Activated naive CD4-positive, alpha-beta T cell treated with anti-CD3 and anti-CD28 coated beads for 36 hours (primary cell): Measurements from ENCODE around the gene CDC42BPA. TPM values are rescaled to one million over a fixed set of nuclear protein-coding genes. Genes with fewer than 3 reads are reported as not detected.
A peak's percentile ranks its signal among the peaks of the same experiment; 100 is the strongest.

ENCODE experiments used
- CTCF ChIA-PET: fragments of 350-600 bp; sonication (Branson Sonifier 250); formaldehyde crosslinking; loops from one replicate; lab custom pipeline; 2021; ENCODE audit warnings: antibody characterized with exemption; lab: Charles Lee
- DNase-seq: peaks from one replicate; pipeline ENCODE4 v3.0.0-alpha.2; 2020
- H3K27ac Mint-ChIP-seq: one replicate; pipeline ENCODE4 v1.8.0; 2021; ENCODE audit warnings: mild to moderate bottlenecking, mixed read lengths
- H3K27me3 Mint-ChIP-seq: one replicate; pipeline ENCODE4 v1.8.0; 2021; ENCODE audit warnings: low read depth, mixed read lengths
- H3K36me3 Mint-ChIP-seq: one replicate; pipeline ENCODE4 v1.8.0; 2021; ENCODE audit warnings: low read depth, mixed read lengths
- H3K4me1 Mint-ChIP-seq: one replicate; pipeline ENCODE4 v1.8.0; 2021; ENCODE audit warnings: low read depth, mixed read lengths
- H3K4me3 Mint-ChIP-seq: one replicate; pipeline ENCODE4 v1.8.0; 2021; ENCODE audit warnings: mild to moderate bottlenecking, moderate library complexity, mixed read lengths
- H3K9me3 Mint-ChIP-seq: one replicate; pipeline ENCODE4 v1.8.0; 2021; ENCODE audit warnings: mixed read lengths
- intact Hi-C: fragments of 100-400 bp; cut with micrococcal nuclease; formaldehyde crosslinking; loops from one replicate; pipeline ENCODE4 v1.15.1; 2023
- total RNA-seq, 2 experiments: library from RNA; stranded (reverse); gene quantifications; one replicate each; pipeline ENCODE4 v1.2.3, GENCODE V29; 2021

The CDC42BPA gene, protein sequence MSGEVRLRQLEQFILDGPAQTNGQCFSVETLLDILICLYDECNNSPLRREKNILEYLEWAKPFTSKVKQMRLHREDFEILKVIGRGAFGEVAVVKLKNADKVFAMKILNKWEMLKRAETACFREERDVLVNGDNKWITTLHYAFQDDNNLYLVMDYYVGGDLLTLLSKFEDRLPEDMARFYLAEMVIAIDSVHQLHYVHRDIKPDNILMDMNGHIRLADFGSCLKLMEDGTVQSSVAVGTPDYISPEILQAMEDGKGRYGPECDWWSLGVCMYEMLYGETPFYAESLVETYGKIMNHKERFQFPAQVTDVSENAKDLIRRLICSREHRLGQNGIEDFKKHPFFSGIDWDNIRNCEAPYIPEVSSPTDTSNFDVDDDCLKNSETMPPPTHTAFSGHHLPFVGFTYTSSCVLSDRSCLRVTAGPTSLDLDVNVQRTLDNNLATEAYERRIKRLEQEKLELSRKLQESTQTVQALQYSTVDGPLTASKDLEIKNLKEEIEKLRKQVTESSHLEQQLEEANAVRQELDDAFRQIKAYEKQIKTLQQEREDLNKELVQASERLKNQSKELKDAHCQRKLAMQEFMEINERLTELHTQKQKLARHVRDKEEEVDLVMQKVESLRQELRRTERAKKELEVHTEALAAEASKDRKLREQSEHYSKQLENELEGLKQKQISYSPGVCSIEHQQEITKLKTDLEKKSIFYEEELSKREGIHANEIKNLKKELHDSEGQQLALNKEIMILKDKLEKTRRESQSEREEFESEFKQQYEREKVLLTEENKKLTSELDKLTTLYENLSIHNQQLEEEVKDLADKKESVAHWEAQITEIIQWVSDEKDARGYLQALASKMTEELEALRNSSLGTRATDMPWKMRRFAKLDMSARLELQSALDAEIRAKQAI (N-terminal part only)
- 1 to 10 TPM; 5.0 to 5.8 TPM for total RNA-seq

DNA sequence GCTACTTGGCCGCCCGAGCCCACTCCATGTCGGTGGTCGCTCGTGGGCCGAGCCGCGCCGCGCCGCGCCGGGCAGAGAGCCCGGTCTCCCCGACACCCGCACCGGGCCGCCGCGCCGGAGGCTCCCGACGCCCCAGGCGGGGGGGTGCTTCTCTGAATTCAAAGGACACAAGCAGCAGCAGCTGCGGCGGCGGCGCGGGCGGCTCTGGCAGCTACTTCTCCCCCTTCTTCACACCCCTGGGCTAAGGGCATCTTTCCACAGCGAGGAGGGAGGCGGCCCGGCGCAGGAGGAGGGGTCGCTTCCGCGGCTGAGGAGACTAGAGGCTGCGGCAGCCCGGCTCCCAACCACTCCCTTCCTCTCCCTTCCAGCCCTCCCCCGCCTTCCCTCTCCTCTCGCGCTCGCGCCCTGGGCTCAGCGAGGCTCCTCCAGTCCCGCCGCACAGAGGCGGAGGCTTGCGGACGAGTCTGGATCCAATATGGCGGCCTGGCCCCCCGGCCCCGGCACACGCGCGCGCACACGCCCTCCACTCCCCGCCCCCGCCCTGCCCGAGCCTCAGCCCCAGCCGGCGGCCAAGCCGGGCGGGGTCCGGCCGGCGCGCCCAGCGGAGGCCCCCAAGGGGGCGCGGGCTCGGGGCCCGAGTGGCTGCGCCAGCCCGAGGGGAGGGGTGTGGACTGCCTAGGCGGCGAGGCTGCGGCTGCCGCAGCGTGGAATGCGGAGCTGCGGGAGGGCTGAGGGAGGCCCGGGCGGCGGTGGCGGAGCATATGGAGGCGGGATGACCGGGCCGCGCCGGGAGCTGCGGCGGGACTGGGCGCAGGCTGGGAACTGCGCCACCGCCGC lies at the start of gene CDC42BPA:
CDC42BPA (minus strand) TSS at position 477 of the 837 bp plus-strand sequence. CDS start 1,310 bp downstream, outside the sequence.
- peaks cover 43% of the 10 kb centered on the region for H3K27me3 Mint-ChIP-seq
- no peak within 1 kb of the TSS for H3K27ac Mint-ChIP-seq
- CTCF ChIA-PET: no interaction called here
- peaks cover 8% of the 10 kb centered on the region for H3K4me1 Mint-ChIP-seq
- no peaks in the 10 kb centered on the region for H3K36me3 Mint-ChIP-seq
- H3K4me3 Mint-ChIP-seq: peak within 1 kb of the TSS; percentile 80
- intact Hi-C loops: no loop called here
- DNase-seq: peak; percentile 56
- H3K9me3 Mint-ChIP-seq: no peaks in the 10 kb centered on the region

DNA sequence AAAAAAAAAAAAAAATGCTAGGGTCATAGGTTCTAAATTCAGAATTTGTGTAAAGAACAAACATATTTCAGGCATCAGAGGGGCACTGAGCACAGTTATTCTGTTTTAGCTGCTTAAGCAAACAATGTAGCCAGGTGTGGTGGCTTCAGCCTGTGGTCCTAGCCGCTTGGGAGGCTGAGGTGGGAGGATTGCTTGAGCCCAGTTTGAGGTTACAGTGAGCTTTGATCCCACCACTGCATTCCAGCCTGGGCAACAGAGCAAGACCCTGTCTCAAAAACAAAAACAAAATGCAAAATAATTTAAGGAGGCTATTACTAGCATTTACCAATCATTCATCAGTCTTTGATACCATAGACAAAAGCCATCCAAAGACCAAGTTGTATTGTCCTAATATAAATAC lies 49.7 kb upstream of the CDC42BPA start:
- CTCF ChIA-PET: interaction anchor here (1.1 kb wide), 1 partner anchor 30 kb away, joined by 3 read pairs; no protein-coding TSS in a partner anchor
- H3K36me3 Mint-ChIP-seq: no peaks in the 10 kb centered on the region

DNA sequence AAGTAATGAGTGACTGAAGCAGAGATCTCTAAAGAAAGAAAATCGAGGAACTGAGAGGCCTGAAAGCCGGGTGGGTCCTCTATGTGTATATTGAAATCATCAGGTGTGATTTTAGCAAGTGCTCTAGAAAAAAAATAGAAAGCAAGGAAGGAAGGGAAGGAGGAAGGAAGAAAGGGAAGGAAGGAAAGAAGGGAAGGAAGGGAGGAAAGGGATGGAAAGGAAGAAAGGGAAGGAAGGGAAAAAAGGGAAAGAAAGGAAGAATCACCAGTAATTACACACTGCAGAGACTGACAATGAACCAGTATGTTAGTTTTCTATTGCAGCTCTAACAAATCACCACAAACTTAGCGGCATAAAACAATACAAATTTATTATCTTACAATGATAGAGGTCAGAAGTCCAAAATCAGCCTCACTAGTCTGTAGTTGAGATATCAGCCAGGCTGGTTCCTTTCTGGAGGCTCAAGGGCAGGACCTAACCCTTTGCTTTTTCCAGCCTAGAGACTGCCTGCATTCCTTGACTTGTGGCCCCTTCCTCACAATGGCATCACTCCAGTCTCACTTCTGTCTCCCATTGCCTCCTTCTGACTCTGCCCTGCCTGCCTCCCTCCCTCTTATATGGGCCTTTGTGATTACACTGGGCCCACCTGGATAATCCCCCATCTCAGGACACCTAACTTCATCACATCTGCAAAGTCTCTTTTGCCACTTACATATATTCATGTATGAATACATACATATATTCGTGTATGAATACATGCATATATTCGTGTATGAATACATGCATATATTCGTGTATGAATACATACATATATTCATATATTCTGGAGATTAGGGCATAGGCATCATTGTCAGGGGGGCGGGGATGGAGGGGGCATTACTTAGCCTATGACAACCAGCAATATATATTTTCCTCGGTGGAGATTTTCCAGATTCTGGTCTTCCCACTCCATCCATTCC lies 47.5 kb upstream of the CDC42BPA start:
- no peak overlapping the region for H3K27ac Mint-ChIP-seq

More for the DNA sequence above, 49.7 kb upstream of the CDC42BPA start:
- Mint-ChIP-seq H3K4me1 (no peaks in the 10 kb centered on the region), H3K4me3 (no peak overlapping the region), H3K27ac (no peak overlapping the region), H3K27me3 (peaks cover 2% of the 10 kb centered on the region), H3K9me3 (no peaks in the 10 kb centered on the region)
- intact Hi-C loops: no loop called here
- no peak for DNase-seq

DNA sequence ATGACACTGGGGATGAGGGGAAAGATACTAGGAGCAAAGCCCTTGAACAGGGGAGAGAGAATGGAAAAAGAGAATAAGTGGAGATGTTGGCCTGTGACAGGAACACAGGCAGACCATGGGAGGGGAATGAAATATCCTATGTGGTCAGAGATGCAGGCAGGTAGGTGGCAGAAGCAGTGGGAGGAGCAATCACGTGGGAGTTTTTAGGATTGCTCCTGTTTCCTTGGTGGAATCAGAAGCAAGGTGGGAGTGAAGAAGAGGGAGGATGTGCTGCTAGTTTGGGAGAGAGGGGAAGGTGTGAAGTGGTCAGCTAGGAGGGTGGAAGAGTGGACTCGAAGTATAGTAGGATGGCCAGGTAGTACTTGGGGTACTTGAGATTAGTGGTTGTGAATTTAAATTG lies 46.4 kb upstream of the CDC42BPA start:
- Mint-ChIP-seq H3K9me3 (no peaks in the 10 kb centered on the region), H3K27me3 (peaks cover 3% of the 10 kb centered on the region), H3K36me3 (no peaks in the 10 kb centered on the region), H3K4me1 (no peaks in the 10 kb centered on the region), H3K4me3 (no peak overlapping the region), H3K27ac (no peak overlapping the region)
- intact Hi-C loops: no loop called here
- DNase-seq: no peak
- CTCF ChIA-PET: interaction anchor here (0.6 kb wide), 1 partner anchor 79 kb away, joined by 6 read pairs; no protein-coding TSS in a partner anchor

More for the DNA sequence above, 47.5 kb upstream of the CDC42BPA start:
- Mint-ChIP-seq H3K36me3 (no peaks in the 10 kb centered on the region), H3K9me3 (no peaks in the 10 kb centered on the region), H3K27me3 (peaks cover 3% of the 10 kb centered on the region), H3K4me1 (no peaks in the 10 kb centered on the region), H3K4me3 (no peak overlapping the region)
- intact Hi-C loops: no loop called here
- CTCF ChIA-PET: no interaction called here
- no peak for DNase-seq

DNA sequence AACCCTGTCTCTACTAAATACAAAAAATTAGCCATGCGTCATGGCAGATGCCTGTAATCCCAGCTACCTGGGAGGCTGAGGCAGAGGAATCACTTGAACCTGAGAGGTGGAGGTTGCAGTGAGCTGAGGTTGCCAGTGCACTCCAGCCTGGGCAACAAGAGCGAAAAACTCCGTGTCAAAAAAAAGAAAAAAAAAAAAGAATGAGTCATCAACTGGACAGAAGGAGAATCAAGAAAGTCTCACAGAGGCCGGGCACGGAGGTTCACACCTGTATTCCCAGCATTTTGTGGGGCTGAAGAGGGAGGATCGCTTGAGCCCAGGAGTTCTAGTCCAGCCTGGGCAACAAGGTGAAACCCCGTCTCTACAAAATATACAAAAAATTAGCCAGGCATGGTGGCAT lies 45.5 kb upstream of the CDC42BPA start:
- CTCF ChIA-PET: no interaction called here
- H3K36me3 Mint-ChIP-seq: no peaks in the 10 kb centered on the region
- DNase-seq: no peak
- H3K27me3 Mint-ChIP-seq: peaks cover 3% of the 10 kb centered on the region
- no peak overlapping the region for H3K4me3 Mint-ChIP-seq
- H3K27ac Mint-ChIP-seq: no peak overlapping the region
- no peaks in the 10 kb centered on the region for H3K9me3 Mint-ChIP-seq
- H3K4me1 Mint-ChIP-seq: no peaks in the 10 kb centered on the region
- intact Hi-C loops: no loop called here

DNA sequence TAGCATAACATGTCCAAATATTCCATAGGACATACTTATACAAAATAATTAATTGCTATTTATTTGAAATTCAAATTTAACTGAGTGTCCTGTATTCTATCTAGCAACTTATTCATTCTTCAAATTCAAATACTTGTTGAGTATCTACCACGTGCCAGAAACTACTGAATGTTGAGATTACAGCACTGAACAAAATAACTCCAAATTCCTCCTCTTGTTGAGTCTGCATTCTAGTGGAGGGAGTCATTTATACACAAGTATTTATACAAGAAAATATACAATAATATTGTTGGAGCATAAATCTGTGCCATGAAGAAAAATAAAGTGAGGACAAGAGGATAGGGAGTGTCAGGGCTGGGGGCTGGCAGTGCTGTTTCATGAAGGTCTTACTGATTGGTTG lies 43.7 kb upstream of the CDC42BPA start:
- no peak overlapping the region for H3K4me3 Mint-ChIP-seq
- H3K9me3 Mint-ChIP-seq: no peaks in the 10 kb centered on the region
- H3K4me1 Mint-ChIP-seq: no peaks in the 10 kb centered on the region
- intact Hi-C loops: no loop called here
- H3K27me3 Mint-ChIP-seq: peaks cover 3% of the 10 kb centered on the region
- CTCF ChIA-PET: interaction anchor here (0.6 kb wide), 1 partner anchor 1747 kb away, joined by 5 read pairs; no protein-coding TSS in a partner anchor
- no peak overlapping the region for H3K27ac Mint-ChIP-seq
- no peak for DNase-seq
- no peaks in the 10 kb centered on the region for H3K36me3 Mint-ChIP-seq

DNA sequence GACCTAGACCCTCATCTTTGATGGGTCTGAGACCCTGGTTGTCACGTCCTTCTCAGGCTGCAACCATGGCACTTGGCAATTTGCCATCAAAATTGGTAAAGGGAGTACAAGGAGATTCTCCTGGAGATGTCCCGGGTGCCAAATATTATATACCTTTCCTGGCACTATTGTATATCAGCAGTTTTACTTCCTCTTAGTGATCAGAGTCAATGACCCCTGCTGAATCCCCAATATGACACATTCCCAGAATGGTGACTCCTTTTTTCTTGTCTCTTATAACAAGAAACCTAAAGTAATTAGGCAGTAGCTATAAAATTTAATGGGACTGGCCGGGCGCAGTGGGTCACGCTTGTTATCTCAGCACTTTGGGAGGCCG lies 39.6 kb upstream of the CDC42BPA start:
- Mint-ChIP-seq H3K27me3 (no peaks in the 10 kb centered on the region), H3K4me1 (no peaks in the 10 kb centered on the region), H3K27ac (no peak overlapping the region), H3K36me3 (no peaks in the 10 kb centered on the region), H3K4me3 (no peak overlapping the region), H3K9me3 (no peaks in the 10 kb centered on the region)
- CTCF ChIA-PET: no interaction called here
- DNase-seq: no peak
- intact Hi-C loops: no loop called here

DNA sequence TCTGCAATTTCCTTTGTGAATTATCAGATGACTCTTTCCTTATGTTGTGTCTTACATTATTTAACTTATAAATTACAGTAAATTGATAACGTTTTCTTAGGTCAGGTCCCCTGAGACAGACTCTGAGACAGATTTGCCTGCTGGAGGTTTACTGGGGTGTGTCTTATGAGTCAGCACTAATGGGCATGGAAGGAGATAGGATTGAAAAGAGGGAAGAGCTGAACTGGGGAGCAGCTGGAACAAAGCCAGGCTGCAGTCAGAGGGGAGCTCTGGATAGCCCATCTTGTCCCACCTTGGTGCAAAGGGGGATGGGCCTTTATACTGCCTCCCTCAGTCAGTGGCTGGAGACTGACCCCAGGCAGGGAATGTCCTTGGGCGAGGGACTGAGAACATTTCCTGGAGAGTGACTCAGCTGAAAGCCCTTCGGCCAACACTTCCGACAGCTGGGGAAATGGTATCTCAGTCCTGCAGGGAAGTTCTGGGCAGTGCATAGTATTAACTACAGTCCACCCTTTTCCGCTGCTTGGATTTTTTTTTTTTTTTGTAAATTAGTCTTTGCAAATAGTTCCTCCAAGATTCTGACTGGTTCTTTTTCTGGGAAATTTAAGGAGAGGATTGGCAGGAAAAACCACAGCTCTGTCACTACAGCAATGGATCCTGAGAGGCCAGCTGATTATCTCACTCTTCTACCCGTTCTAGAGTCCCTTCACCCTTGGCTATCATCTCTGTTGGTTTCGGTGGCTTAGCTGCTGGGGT lies 39.1 kb upstream of the CDC42BPA start:
- no peak overlapping the region for H3K4me3 Mint-ChIP-seq
- H3K27me3 Mint-ChIP-seq: no peaks in the 10 kb centered on the region
- no peaks in the 10 kb centered on the region for H3K36me3 Mint-ChIP-seq
- no peaks in the 10 kb centered on the region for H3K9me3 Mint-ChIP-seq
- intact Hi-C loops: no loop called here
- H3K27ac Mint-ChIP-seq: no peak overlapping the region
- CTCF ChIA-PET: interaction anchor here (0.9 kb wide), 1 partner anchor 119 kb away, joined by 3 read pairs; no protein-coding TSS in a partner anchor
- DNase-seq: no peak
- H3K4me1 Mint-ChIP-seq: no peaks in the 10 kb centered on the region

DNA sequence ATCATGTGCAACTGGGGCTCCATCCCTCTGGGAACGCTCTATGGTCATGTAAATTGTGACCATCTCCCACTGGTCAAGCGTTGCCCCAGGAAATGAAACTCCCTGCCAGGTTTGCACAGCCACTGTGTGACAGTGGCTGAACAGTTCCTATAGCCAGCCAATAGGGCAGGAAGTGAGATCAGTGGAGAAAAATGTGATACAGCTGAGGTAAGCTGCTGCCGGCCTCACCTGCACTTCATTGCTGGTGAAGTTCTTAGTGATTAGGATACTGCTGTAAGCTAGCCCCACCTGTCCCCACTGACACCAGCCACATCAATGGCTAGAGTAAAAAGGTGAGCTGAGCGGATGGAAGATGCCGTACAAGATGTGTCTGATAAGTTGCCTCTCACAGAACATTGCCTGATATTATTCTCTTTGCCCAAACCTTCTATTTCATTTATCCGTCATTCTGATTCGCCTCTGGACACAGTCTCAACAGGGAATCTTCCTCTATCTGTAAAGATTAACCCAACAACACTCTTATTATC lies 38.4 kb upstream of the CDC42BPA start:
- H3K27ac Mint-ChIP-seq: no peak overlapping the region

DNA sequence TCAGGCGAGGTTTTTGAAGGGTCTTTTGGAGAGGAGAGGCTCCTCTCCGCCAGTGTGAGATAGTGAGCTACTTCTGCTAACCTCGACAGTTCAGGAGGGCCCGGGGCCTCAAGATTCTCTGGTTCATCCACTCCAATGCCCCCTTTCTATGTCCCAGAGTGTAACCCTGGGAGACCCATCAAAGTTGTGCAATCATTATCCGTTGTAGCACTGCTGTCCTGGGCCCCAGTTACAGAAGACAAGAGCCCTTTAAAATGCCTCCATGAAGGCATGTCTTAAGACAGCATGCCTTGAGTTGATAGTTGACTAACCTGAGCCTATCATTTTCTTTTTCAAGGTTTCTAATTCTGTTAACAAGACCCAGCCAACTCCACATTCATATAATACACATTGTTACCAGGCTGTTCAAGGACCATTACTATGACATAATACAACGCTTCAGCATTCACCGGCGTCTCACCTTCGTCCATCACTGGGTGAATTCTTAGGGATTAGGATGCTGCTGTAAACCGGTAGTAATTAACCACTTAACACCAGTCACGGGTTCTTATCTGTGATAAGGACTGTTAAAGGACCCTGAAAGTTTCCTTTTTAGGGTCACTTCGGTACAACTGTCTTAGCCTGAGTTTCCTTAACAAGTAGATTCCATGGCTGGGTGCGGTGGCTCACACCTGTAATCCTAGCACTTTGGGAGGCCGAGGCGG lies 37.4 kb upstream of the CDC42BPA start:
- intact Hi-C loops: no loop called here

More for the DNA sequence above, 38.4 kb upstream of the CDC42BPA start:
- Mint-ChIP-seq H3K9me3 (no peaks in the 10 kb centered on the region), H3K4me1 (no peaks in the 10 kb centered on the region), H3K4me3 (no peak overlapping the region), H3K27me3 (no peaks in the 10 kb centered on the region), H3K36me3 (no peaks in the 10 kb centered on the region)
- CTCF ChIA-PET: interaction anchor here (0.9 kb wide), 1 partner anchor 118 kb away, joined by 3 read pairs; no protein-coding TSS in a partner anchor
- DNase-seq: no peak
- intact Hi-C loops: no loop called here

More for the DNA sequence above, 37.4 kb upstream of the CDC42BPA start:
- no peak overlapping the region for H3K4me3 Mint-ChIP-seq
- H3K9me3 Mint-ChIP-seq: no peaks in the 10 kb centered on the region
- H3K27me3 Mint-ChIP-seq: no peaks in the 10 kb centered on the region
- no peak overlapping the region for H3K27ac Mint-ChIP-seq
- CTCF ChIA-PET: no interaction called here
- no peaks in the 10 kb centered on the region for H3K36me3 Mint-ChIP-seq
- no peak for DNase-seq
- no peaks in the 10 kb centered on the region for H3K4me1 Mint-ChIP-seq
